K562 (cell line): ENCODE results near the gene TNKS2. TPM values are rescaled to one million over a fixed set of nuclear protein-coding genes. Genes with fewer than 3 reads are reported as not detected.

Experiments used
- ATAC-seq: fragments of 200-7000 bp; cut with Tn5 transposase; 3 replicates; pipeline ENCODE4 v1.9.1; 2020; ENCODE audit warnings: moderate library complexity
- BruUV-seq: library from RNA; stranded (reverse); fragments of 400-500 nt; replicated peaks from 2 replicates; lab custom pipeline; 2021; lab: Mats Ljungman, UMichigan
- CTCF ChIA-PET: fragments of 300-600 bp; formaldehyde crosslinking; extraction: SDS; loops from one replicate; lab custom pipeline; 2021; ENCODE audit warnings: low intra/inter-chr PET ratio; lab: Yijun Ruan, JAX
- POLR2A ChIA-PET: fragments of 300-600, 350-650 bp; sonication (Branson Sonifier 250); formaldehyde crosslinking; extraction: SDS; loops from one replicate; lab custom pipeline; 2021; ENCODE audit warnings: antibody characterized with exemption, inconsistent platforms; lab: Yijun Ruan, JAX
- DNase-seq, 4 experiments: peaks; one replicate each; pipeline versions ENCODE4 v3.0.0 to v3.0.0-alpha.2; 2011 to 2018; ENCODE audit warnings: low spot score in 3 of 4, mixed read lengths in 3 of 4; ENCODE audit errors: extremely low read depth in 1 of 4
- FAIRE-seq: peaks from 2 replicates; lab custom pipeline; 2011; peaks lifted over from hg19 to GRCh38; lab: Jason Lieb, UNC
- H2AFZ ChIP-seq: 2 replicates; pipeline ENCODE4 v1.6.0; 2011; ENCODE audit warnings: low read depth, low read length, control low read depth, inconsistent platforms
- H3K27ac ChIP-seq: fragments of 200-600 bp; 3 replicates; pipeline ENCODE4 v1.8.0; 2011; ENCODE audit warnings: low read depth, mild to moderate bottlenecking, control low read depth, inconsistent platforms, low read length, moderate library complexity, mixed read lengths; ENCODE audit errors: extremely low read depth
- H3K27me3 ChIP-seq, 2 experiments: fragments of 300-600 bp in 1 of 2; 2 replicates in 1 of 2; 3 replicates in 1 of 2; pipeline versions ENCODE4 v1.6.0 to v1.8.0; 2011; ENCODE audit warnings: inconsistent platforms in 2 of 2, low read length in 2 of 2, mild to moderate bottlenecking in 1 of 2, mixed read lengths in 1 of 2, moderate library complexity in 1 of 2; ENCODE audit not compliant: control insufficient read depth in 2 of 2, insufficient read depth in 2 of 2
- H3K36me3 ChIP-seq: fragments of 300-600 bp; 3 replicates; pipeline ENCODE4 v1.8.0; 2011; ENCODE audit warnings: mild to moderate bottlenecking, low read length, inconsistent platforms; ENCODE audit not compliant: control insufficient read depth, insufficient read depth
- H3K4me1 ChIP-seq, 2 experiments: fragments of 200-600 bp in 1 of 2; replicated peaks in 1 of 2; 2 replicates in 1 of 2; 3 replicates in 1 of 2; pipeline versions ENCODE4 v1.5.1 to v1.8.0; 2011; ENCODE audit warnings: inconsistent platforms in 2 of 2, low read length in 2 of 2, mild to moderate bottlenecking in 1 of 2, mixed read lengths in 1 of 2, moderate library complexity in 1 of 2; ENCODE audit not compliant: control insufficient read depth in 2 of 2, insufficient read depth in 2 of 2
- H3K4me2 ChIP-seq: 2 replicates; pipeline ENCODE4 v1.6.1; 2011; ENCODE audit warnings: low read length, control low read depth, inconsistent platforms, mixed read lengths; ENCODE audit not compliant: insufficient read depth
- H3K4me3 ChIP-seq: fragments of 200-600 bp; sonication (generic), shearing (Covaris generic); 2 replicates; pipeline ENCODE4 v1.5.1; 2016; ENCODE audit warnings: control low read depth, inconsistent platforms
- H3K79me2 ChIP-seq: fragments of 200-600 bp; 3 replicates; pipeline ENCODE4 v1.8.0; 2011; ENCODE audit warnings: low read length, inconsistent platforms; ENCODE audit not compliant: control insufficient read depth, insufficient read depth
- H3K9ac ChIP-seq, 2 experiments: 2 replicates each; pipeline versions ENCODE4 v1.6.0 to v1.6.1; 2011; ENCODE audit warnings: low read depth in 2 of 2, low read length in 2 of 2, control low read depth in 1 of 2, inconsistent platforms in 1 of 2, mild to moderate bottlenecking in 1 of 2, mixed read lengths in 1 of 2; ENCODE audit not compliant: insufficient read depth in 1 of 2
- H3K9me1 ChIP-seq: one replicate; pipeline ENCODE4 v1.6.0; 2011; ENCODE audit warnings: inconsistent platforms, mild to moderate bottlenecking, low read length, moderate library complexity; ENCODE audit not compliant: control insufficient read depth, insufficient read depth
- H3K9me3 ChIP-seq: replicated peaks from 2 replicates; pipeline ENCODE4 v1.5.1; 2011; ENCODE audit warnings: low read depth, low read length, inconsistent platforms; ENCODE audit not compliant: control insufficient read depth, insufficient read depth
- H4K20me1 ChIP-seq: replicated peaks from 2 replicates; pipeline ENCODE4 v1.6.1; 2011; ENCODE audit warnings: low read length, inconsistent platforms, mixed read lengths; ENCODE audit not compliant: control insufficient read depth, insufficient read depth
- CEBPB ChIP-seq: fragments of 450-650 bp; IDR thresholded peaks from 2 replicates; pipeline ENCODE4 v1.6.1; 2016; ENCODE audit warnings: missing genetic modification characterization, missing compliant biosample characterization
- CEBPG ChIP-seq, 3 experiments: fragments of 200-800 bp in 1 of 3; sonication (Bioruptor generic) in 1 of 3; sonication (generic) in 1 of 3; formaldehyde crosslinking in 1 of 3; IDR thresholded peaks in 2 of 3; conservative IDR thresholded peaks in 1 of 3; 2 replicates each; pipeline versions ENCODE4 v1.6.1 to v1.8.0; 2016 to 2022; ENCODE audit warnings: missing compliant biosample characterization in 2 of 3, missing genetic modification characterization in 2 of 3, mild to moderate bottlenecking in 1 of 3, missing genetic modification reagents in 1 of 3
- RBFOX2 ChIP-seq: fragments of 200-400 bp; formaldehyde crosslinking; IDR thresholded peaks from 2 replicates; pipeline ENCODE4 v1.6.1; 2017; ENCODE audit warnings: low read depth, mild to moderate bottlenecking, low read length, moderate library complexity
- ZNF324 ChIP-seq: fragments of 250-450 bp; sonication (Bioruptor Pico); IDR thresholded peaks from 2 replicates; pipeline ENCODE4 v1.4.0; 2020; ENCODE audit warnings: mild to moderate bottlenecking
- WGBS: fragments of 100-300 bp; shearing (Covaris generic); methylation state at CpG from one replicate; pipeline ENCODE4 v1.1.6; 2016; ENCODE audit warnings: low coverage, mixed read lengths; ENCODE audit not compliant: insufficient coverage; ENCODE audit errors: missing lambda C conversion rate; 5-methylcytosine and 5-hydroxymethylcytosine counted together
- in situ Hi-C: fragments of 300-500 bp; cut with MboI; formaldehyde crosslinking; loops from 4 replicates; pipeline ENCODE4 v1.15.0; 2018; ENCODE audit warnings: inconsistent platforms, mixed read lengths
- intact Hi-C: fragments of 100-400 bp; cut with micrococcal nuclease; formaldehyde crosslinking; loops from 2 replicates; pipeline ENCODE4 v1.14.2; 2022
- polyA plus RNA-seq, 8 experiments: library from polyadenylated mRNA; depleted of rRNA in 4 of 8; stranded (reverse) in 5 of 8; unstranded in 3 of 8; fragments of >200 nt; fragmentation: Nextera tagmentation in 2 of 8; fragmentation: Illumina TruSeq in 1 of 8; extraction: Ambion mirVana in 2 of 8; extraction: Trizol in 1 of 8; gene quantifications; 2 replicates each; pipeline versions ENCODE4 v1.2.1 to v1.2.3, GENCODE V29; 2011 to 2014; ENCODE audit warnings: inconsistent platforms in 1 of 8, missing spikeins in 1 of 8
- total RNA-seq, 7 experiments: library from RNA; depleted of rRNA in 6 of 7; stranded (reverse); fragments of >200 nt in 6 of 7; fragmentation: Illumina TruSeq in 2 of 7; extraction: Trizol in 2 of 7; gene quantifications; 2 replicates each; pipeline versions ENCODE4 v1.2.1 to v1.2.3, GENCODE V29; 2011 to 2021; ENCODE audit warnings: low replicate concordance in 1 of 7
- TF ChIP-seq, protein P1 (sequence below): fragments of 450-650 bp; IDR thresholded peaks from 2 replicates; pipeline ENCODE4 v1.6.1; 2016; ENCODE audit warnings: low read depth

The TNKS2 gene
- total and polyA plus RNA-seq, 9 of the 15 experiments (the other 6 are each of a cell fraction or from before 2014, with no cell fraction given), result 3.5 to 19.8 (median 8.6) TPM

DNA sequence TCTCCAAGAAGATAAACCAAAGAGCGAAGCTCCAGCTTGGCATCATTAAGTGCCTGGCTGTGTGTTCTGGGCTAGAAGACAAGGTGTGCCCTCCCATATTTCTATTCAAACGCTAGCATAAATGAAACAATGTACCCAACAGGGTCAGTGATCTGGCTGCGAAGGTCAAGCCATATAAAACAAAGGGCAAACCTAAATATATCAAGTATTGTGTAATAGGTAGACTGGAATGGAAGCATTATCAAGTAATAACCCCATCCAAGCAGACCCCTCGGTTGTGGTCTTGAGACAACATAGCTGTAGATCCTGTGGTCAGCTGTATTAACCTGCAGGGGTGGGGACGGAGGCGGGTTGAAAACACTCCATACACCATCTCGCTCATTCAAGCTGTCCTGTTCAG lies 31.6 kb upstream of the TNKS2 start:
- no peak for DNase-seq
- POLR2A ChIA-PET, result no interaction called here

More for the DNA sequence above, 31.6 kb upstream of the TNKS2 start:
- in situ Hi-C loops (loop anchor here (25.0 kb wide), 1 partner anchor 671 kb away; no protein-coding TSS in a partner anchor), intact Hi-C loops (no loop called here)
- H2AFZ ChIP-seq, result no peak overlapping the region
- FAIRE-seq (no peak), ATAC-seq (no peak)
- H3K27ac ChIP-seq, result no peak overlapping the region
- CTCF ChIA-PET, result no interaction called here
- WGBS, result 6% methylated on average over 7 of the region's 7 CpGs
- BruUV-seq, result no TSS peak
- no peak overlapping the region for H3K4me2 ChIP-seq
- no peaks in the 10 kb centered on the region for H3K9me1 ChIP-seq
- H4K20me1 ChIP-seq, result no peaks in the 10 kb centered on the region
- no peak overlapping the region for H3K9ac ChIP-seq
- no peaks in the 10 kb centered on the region for H3K79me2 ChIP-seq
- no peaks in the 10 kb centered on the region for H3K4me1 ChIP-seq
- no peaks in the 10 kb centered on the region for H3K9me3 ChIP-seq
- TF ChIP-seq RBFOX2 (no peak), ZNF324 (CRISPR knock-in tag) (no peak), CEBPB (0 out of 2 replicates have a peak, but pooled peaks have one; percentile 22), CEBPG (CRISPR knock-in tag; IDR thresholded peaks at IDR 0.05) (no peak), CEBPG (tag; conservative IDR thresholded peaks at IDR 0.05 in 1 of 2, IDR thresholded peaks at IDR 0.05 in 1 of 2) (0 out of 4 replicates have a peak, but pooled peaks have one; percentile 11 to 21)
- TF ChIP-seq, protein P1, sequence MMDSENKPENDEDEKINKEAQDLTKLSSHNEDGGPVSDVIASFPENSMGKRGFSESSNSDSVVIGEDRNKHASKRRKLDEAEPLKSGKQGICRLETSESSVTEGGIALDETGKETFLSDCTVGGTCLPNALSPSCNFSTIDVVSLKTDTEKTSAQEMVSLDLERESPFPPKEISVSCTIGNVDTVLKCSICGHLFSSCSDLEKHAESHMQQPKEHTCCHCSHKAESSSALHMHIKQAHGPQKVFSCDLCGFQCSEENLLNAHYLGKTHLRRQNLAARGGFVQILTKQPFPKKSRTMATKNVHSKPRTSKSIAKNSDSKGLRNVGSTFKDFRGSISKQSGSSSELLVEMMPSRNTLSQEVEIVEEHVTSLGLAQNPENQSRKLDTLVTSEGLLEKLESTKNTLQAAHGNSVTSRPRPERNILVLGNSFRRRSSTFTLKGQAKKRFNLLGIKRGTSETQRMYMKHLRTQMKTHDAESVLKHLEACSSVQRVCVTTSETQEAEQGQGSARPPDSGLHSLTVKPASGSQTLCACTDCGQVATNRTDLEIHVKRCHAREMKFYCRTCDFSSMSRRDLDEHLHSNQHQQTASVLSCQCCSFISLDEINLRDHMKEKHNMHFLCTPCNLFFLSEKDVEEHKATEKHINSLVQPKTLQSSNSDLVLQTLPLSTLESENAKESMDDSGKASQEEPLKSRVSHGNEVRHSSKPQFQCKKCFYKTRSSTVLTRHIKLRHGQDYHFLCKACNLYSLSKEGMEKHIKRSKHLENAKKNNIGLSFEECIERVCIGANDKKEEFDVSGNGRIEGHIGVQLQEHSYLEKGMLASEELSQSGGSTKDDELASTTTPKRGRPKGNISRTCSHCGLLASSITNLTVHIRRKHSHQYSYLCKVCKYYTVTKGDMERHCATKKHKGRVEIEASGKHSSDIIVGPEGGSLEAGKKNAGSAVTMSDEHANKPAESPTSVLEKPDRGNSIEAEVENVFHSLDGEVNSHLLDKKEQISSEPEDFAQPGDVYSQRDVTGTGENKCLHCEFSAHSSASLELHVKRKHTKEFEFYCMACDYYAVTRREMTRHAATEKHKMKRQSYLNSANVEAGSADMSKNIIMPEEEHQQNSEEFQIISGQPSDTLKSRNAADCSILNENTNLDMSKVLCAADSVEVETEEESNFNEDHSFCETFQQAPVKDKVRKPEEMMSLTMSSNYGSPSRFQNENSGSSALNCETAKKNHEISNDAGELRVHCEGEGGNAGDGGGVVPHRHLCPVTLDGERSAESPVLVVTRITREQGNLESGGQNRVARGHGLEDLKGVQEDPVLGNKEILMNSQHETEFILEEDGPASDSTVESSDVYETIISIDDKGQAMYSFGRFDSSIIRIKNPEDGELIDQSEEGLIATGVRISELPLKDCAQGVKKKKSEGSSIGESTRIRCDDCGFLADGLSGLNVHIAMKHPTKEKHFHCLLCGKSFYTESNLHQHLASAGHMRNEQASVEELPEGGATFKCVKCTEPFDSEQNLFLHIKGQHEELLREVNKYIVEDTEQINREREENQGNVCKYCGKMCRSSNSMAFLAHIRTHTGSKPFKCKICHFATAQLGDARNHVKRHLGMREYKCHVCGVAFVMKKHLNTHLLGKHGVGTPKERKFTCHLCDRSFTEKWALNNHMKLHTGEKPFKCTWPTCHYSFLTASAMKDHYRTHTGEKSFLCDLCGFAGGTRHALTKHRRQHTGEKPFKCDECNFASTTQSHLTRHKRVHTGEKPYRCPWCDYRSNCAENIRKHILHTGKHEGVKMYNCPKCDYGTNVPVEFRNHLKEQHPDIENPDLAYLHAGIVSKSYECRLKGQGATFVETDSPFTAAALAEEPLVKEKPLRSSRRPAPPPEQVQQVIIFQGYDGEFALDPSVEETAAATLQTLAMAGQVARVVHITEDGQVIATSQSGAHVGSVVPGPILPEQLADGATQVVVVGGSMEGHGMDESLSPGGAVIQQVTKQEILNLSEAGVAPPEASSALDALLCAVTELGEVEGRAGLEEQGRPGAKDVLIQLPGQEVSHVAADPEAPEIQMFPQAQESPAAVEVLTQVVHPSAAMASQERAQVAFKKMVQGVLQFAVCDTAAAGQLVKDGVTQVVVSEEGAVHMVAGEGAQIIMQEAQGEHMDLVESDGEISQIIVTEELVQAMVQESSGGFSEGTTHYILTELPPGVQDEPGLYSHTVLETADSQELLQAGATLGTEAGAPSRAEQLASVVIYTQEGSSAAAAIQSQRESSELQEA, result no peak
- no peaks in the 10 kb centered on the region for H3K27me3 ChIP-seq
- no peak overlapping the region for H3K4me3 ChIP-seq
- H3K36me3 ChIP-seq, result no peaks in the 10 kb centered on the region
